Spinal cord (tissue), 10 donors: ENCODE measurements around the gene NKX6-1. TPM values are rescaled to one million over a fixed set of nuclear protein-coding genes. Genes with fewer than 3 reads are reported as not detected.

Experiments used
- DNase-seq, 6 donors: peaks; one replicate each; pipeline versions ENCODE4 v3.0.0 to v3.0.0-alpha.2; 2013 to 2015; ENCODE audit warnings: low spot score in 6 of 6, low read depth in 4 of 6
- H3K27ac ChIP-seq: one replicate; pipeline ENCODE4 v1.5.1; 2013; ENCODE audit warnings: low read depth, low read length, control low read depth
- H3K27me3 ChIP-seq: one replicate; pipeline ENCODE4 v1.6.1; 2013; ENCODE audit warnings: low read length; ENCODE audit not compliant: control insufficient read depth, insufficient read depth
- H3K36me3 ChIP-seq: one replicate; pipeline ENCODE4 v1.6.1; 2013; ENCODE audit warnings: low read length; ENCODE audit not compliant: control insufficient read depth, insufficient read depth
- H3K4me1 ChIP-seq: one replicate; pipeline ENCODE4 v1.6.1; 2013; ENCODE audit warnings: low read length; ENCODE audit not compliant: control insufficient read depth, insufficient read depth
- H3K4me3 ChIP-seq: one replicate; pipeline ENCODE4 v1.5.1; 2013; ENCODE audit warnings: low read depth, low read length, control low read depth
- H3K9me3 ChIP-seq: one replicate; pipeline ENCODE4 v1.6.1; 2013; ENCODE audit warnings: low read length; ENCODE audit not compliant: control insufficient read depth, insufficient read depth
- WGBS: methylation state at CpG from one replicate; pipeline ENCODE4 v1.1.5; 2013; ENCODE audit warnings: missing lambda C conversion rate; ENCODE audit not compliant: insufficient coverage; 5-methylcytosine and 5-hydroxymethylcytosine counted together
- polyA plus RNA-seq, 2 donors: library from polyadenylated mRNA; unstranded; fragments of 120-200 nt; gene quantifications; one replicate each; pipeline ENCODE4 v1.2.1, GENCODE V29; 2013; ENCODE audit not compliant: insufficient read length in 2 of 2
- total RNA-seq, 2 donors: library from RNA; depleted of rRNA in 1 of 2; stranded (reverse); fragments of 120-200 nt in 1 of 2; fragments of >200 nt in 1 of 2; gene quantifications; one replicate each; pipeline versions ENCODE4 v1.2.3 to v1.2.4, GENCODE V29; 2013 to 2014
- donor health status: healthy.

The NKX6-1 gene
- total and polyA plus RNA-seq, 4 donors = 2.1 to 18.4 (median 8.4) TPM

GRCh38 chr4:84501202-84501503 lies 2.1 kb upstream of the NKX6-1 start:
- no peak for DNase-seq
- Histone ChIP-seq H3K9me3 (no peaks in the 10 kb centered on the region), H3K27ac (no peak overlapping the region), H3K36me3 (peaks cover 4% of the 10 kb centered on the region), H3K4me3 (no peak overlapping the region), H3K27me3 (peaks cover 88% of the 10 kb centered on the region), H3K4me1 (peaks cover 40% of the 10 kb centered on the region)
- WGBS = 4% methylated on average over 6 of the region's 10 CpGs

- Histone ChIP-seq H3K27me3 (peaks cover 91% of the 10 kb centered on the region), H3K9me3 (no peaks in the 10 kb centered on the region), H3K27ac (no peak overlapping the region), H3K4me3 (no peak overlapping the region), H3K36me3 (peaks cover 4% of the 10 kb centered on the region), H3K4me1 (peaks cover 42% of the 10 kb centered on the region)
- DNase-seq = peak in 2 of 6 donors; percentile 23 to 53
- 26% methylated on average over 12 of the region's 22 CpGs for WGBS
Measured at GRCh38 chr4:84500386-84501201, 1.5 kb upstream of the NKX6-1 start.

- Histone ChIP-seq H3K9me3 (no peaks in the 10 kb centered on the region), H3K27me3 (peaks cover 96% of the 10 kb centered on the region), H3K4me1 (peaks cover 42% of the 10 kb centered on the region), H3K4me3 (peak overlapping the region; percentile 58), H3K27ac (peak overlapping the region; percentile 29), H3K36me3 (peaks cover 4% of the 10 kb centered on the region)
- no peak for DNase-seq
- WGBS = 0% methylated on average over 3 of the region's 11 CpGs
Measured at GRCh38 chr4:84499624-84499982, 511 bp upstream of the NKX6-1 start.

- H3K9me3 ChIP-seq = no peaks in the 10 kb centered on the region
Measured at GRCh38 chr4:84498203-84498934, 723 bp downstream of the NKX6-1 start.

GRCh38 chr4:84497504-84498202 lies 1.4 kb downstream of the NKX6-1 start:
- Histone ChIP-seq H3K4me3 (peak overlapping the region; percentile 58), H3K36me3 (peaks cover 4% of the 10 kb centered on the region), H3K9me3 (no peaks in the 10 kb centered on the region), H3K27ac (peak overlapping the region; percentile 87), H3K27me3 (peaks cover 98% of the 10 kb centered on the region), H3K4me1 (peaks cover 50% of the 10 kb centered on the region)
- WGBS = under 1% methylated on average over 73 of the region's 73 CpGs
- peak in 1 of 6 donors; percentile 22 for DNase-seq

More at GRCh38 chr4:84498203-84498934, 723 bp downstream of the NKX6-1 start:
- Histone ChIP-seq H3K36me3 (peaks cover 4% of the 10 kb centered on the region), H3K4me1 (peaks cover 45% of the 10 kb centered on the region), H3K4me3 (peak overlapping the region; percentile 58), H3K27ac (peak overlapping the region; percentile 87), H3K27me3 (peaks cover 98% of the 10 kb centered on the region)
- DNase-seq = peak in 2 of 6 donors; percentile 38 to 71
- under 1% methylated on average over 59 of the region's 63 CpGs for WGBS

- Histone ChIP-seq H3K4me1 (peaks cover 50% of the 10 kb centered on the region), H3K27ac (peak overlapping the region; percentile 74), H3K36me3 (peaks cover 4% of the 10 kb centered on the region), H3K9me3 (no peaks in the 10 kb centered on the region), H3K4me3 (peak overlapping the region; percentile 48), H3K27me3 (peaks cover 98% of the 10 kb centered on the region)
- peak in 2 of 6 donors; percentile 42 to 62 for DNase-seq
- 2% methylated on average over 53 of the region's 53 CpGs for WGBS
Measured at GRCh38 chr4:84496706-84497503, 2.2 kb downstream of the NKX6-1 start.

GRCh38 chr4:84496331-84496705 lies 2.8 kb downstream of the NKX6-1 start:
- WGBS = 2% methylated on average over 20 of the region's 24 CpGs
- no peaks in the 10 kb centered on the region for H3K9me3 ChIP-seq
- H3K36me3 ChIP-seq = peaks cover 4% of the 10 kb centered on the region
- peak overlapping the region; percentile 48 for H3K4me3 ChIP-seq
- DNase-seq = peak in 1 of 6 donors; percentile 48
- H3K4me1 ChIP-seq = peaks cover 46% of the 10 kb centered on the region
- peaks cover 98% of the 10 kb centered on the region for H3K27me3 ChIP-seq
- peak overlapping the region; percentile 74 for H3K27ac ChIP-seq

GRCh38 chr4:84495794-84496261 lies 3.3 kb downstream of the NKX6-1 start:
- no peaks in the 10 kb centered on the region for H3K9me3 ChIP-seq
- peak overlapping the region; percentile 48 for H3K4me3 ChIP-seq
- H3K27me3 ChIP-seq = peaks cover 98% of the 10 kb centered on the region
- peaks cover 4% of the 10 kb centered on the region for H3K36me3 ChIP-seq
- peak in 1 of 6 donors; percentile 62 for DNase-seq
- WGBS = 9% methylated on average over 19 of the region's 23 CpGs
- H3K27ac ChIP-seq = peak overlapping the region; percentile 63
- H3K4me1 ChIP-seq = peaks cover 46% of the 10 kb centered on the region
